Esophagus squamous epithelium (tissue), 5 donors: ENCODE data around the gene TNNC1. TPM values are rescaled to one million over a fixed set of nuclear protein-coding genes. Genes with fewer than 3 reads are reported as not detected.

Experiments
- DNase-seq: peaks from one replicate; lab custom pipeline; 2025; lab: John Stamatoyannopoulos, UW
- H3K27ac ChIP-seq, 4 donors: fragments of 200-600 bp; sonication (generic); one replicate each; pipeline ENCODE4 v1.5.1; 2016 to 2019; ENCODE audit warnings: mild to moderate bottlenecking in 1 of 4
- H3K27me3 ChIP-seq, 4 donors: fragments of 200-600 bp; sonication (generic); 1 replicate in 3 of 4; 2 replicates in 1 of 4; pipeline versions ENCODE4 v1.5.1 to v1.6.0; 2017 to 2021; ENCODE audit warnings: antibody characterized with exemption in 1 of 4
- H3K36me3 ChIP-seq, 3 donors: fragments of 200-600 bp; sonication (generic); one replicate each; pipeline ENCODE4 v1.5.1; 2016 to 2019
- H3K4me1 ChIP-seq, 3 donors: fragments of 200-600 bp; sonication (generic); one replicate each; pipeline ENCODE4 v1.5.1; 2017 to 2019
- H3K4me3 ChIP-seq, 4 donors: fragments of 200-600 bp; sonication (generic); 1 replicate in 3 of 4; 2 replicates in 1 of 4; pipeline ENCODE4 v1.5.1; 2016 to 2019; ENCODE audit warnings: mild to moderate bottlenecking in 2 of 4, moderate library complexity in 1 of 4
- H3K9me3 ChIP-seq, 3 donors: fragments of 200-600 bp; sonication (generic); one replicate each; pipeline ENCODE4 v1.5.1; 2016 to 2019
- CTCF ChIP-seq, 6 experiments: fragments of 450-650 bp in 4 of 6; fragments of 200-600 bp in 2 of 6; sonication (generic) in 2 of 6; IDR thresholded peaks; one replicate each; pipeline ENCODE4 v1.5.1; 2016 to 2019; ENCODE audit warnings: antibody characterized with exemption in 6 of 6, mild to moderate bottlenecking in 4 of 6, moderate library complexity in 4 of 6
- POLR2A ChIP-seq, 4 donors: fragments of 450-650 bp; IDR thresholded peaks; one replicate each; pipeline ENCODE4 v1.6.1; 2017; ENCODE audit warnings: antibody characterized with exemption in 4 of 4, mild to moderate bottlenecking in 4 of 4, moderate library complexity in 3 of 4
- WGBS, 2 donors: methylation state at CpG; one replicate each; pipeline ENCODE4 v1.1.5; 2018; 5-methylcytosine and 5-hydroxymethylcytosine counted together
- intact Hi-C: fragments of 100-400 bp; cut with DNase I; formaldehyde crosslinking; loops from one replicate; pipeline ENCODE4 v1.15.0; 2022
- total RNA-seq, 4 donors: library from RNA; depleted of rRNA; stranded (reverse); fragments of >200 nt; gene quantifications; one replicate each; pipeline ENCODE4 v1.1.0, GENCODE V29; 2016
- donor health status: DM: yes; HTN: yes; CAD: no.

Gene TNNC1
- total RNA-seq: 1 to 10 TPM in 1 of 4 donors, not detected in 3; 4.1 TPM

DNA sequence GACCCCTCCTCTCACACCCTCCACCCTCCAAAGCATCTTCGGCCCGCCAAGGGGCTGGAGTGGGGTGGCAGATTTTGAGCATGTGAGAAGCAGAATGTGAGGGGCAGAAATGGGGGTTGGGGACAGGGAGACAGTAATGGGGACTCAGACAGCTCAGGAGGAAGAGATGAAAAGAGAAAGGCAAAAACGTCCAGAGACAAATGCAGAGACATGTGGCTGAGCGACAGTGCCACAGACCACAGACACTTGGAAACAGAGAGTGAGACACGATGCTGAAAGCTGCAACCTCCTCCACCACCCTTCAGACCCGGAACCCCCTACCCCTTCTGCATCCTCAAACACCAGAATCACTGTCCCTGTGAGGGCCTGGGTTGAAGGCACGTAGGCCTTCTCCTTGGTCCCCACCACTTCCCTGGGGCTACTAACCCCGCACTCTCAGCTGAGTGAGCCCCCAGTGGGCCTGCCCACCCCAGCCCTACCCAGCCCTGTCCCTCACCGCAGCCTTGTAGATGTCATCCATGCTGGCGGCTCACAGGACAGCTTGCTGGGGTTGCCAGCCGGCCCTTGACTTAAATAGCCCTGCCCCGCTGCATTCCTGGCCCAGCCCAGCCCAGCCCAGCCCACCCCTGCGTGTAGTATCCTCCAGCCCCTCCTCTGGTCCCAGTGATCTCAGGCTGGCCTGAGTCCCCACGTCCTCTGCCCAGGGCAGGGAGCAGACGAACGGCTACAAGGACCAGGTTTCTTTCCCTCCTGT, at the start of gene TNNC1:
Gene TNNC1 (minus strand): TSS at position 546 of the 754 bp plus-strand sequence. CDS start 26 bp downstream, at position 520.
- TF ChIP-seq CTCF (IDR thresholded peaks at IDR 0.05): no peak
- TF ChIP-seq POLR2A (IDR thresholded peaks at IDR 0.05): no peak
- no peak for DNase-seq
- H3K27me3 ChIP-seq: no peaks in the 10 kb centered on the region
- no peaks in the 10 kb centered on the region for H3K9me3 ChIP-seq
- intact Hi-C loops: no loop called here
- H3K4me3 ChIP-seq: peak within 1 kb of the TSS; percentile 89 to 97 (median 94)
- peak within 1 kb of the TSS; percentile 90 to 95 (median 92) for H3K27ac ChIP-seq
- 73 to 83% methylated on average over 5 to 8 of the region's 16 CpGs for WGBS, 2 donors
- H3K4me1 ChIP-seq: peaks cover 27 to 49% (median 36%) of the 10 kb centered on the region in 3 donors
- peaks cover 3 to 14% (median 10%) of the 10 kb centered on the region in 3 donors for H3K36me3 ChIP-seq

DNA sequence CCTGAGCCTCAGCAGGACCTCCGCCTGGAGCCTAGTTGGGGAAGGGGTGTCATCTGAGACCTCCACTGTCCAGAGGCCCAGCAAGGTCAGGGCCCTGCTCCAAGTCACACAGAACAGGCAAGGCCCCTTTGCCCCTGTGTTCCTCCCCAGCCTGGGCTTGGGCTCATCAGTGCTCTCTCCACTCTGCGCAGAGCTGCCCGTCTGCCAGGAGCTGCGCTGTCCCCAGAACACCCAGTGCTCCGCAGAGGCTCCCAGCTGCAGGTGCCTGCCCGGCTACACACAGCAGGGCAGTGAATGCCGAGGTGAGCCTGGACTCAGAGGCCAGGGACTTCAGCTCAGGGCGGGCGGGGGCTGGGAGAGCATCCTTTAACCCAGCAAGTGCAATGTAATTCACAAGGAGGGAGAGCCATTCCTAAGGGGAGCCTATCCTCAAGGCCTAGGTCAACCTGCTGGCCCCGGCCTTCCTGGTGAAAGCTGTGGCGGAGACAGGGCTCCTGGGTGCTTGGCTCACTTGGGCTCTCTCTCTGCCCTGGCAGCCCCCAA, 49.0 kb upstream of the TNNC1 start:
- H3K27me3 ChIP-seq: no peaks in the 10 kb centered on the region
- no CpG with 5 or more reads among the region's 11 CpGs for WGBS, 2 donors
- TF ChIP-seq POLR2A (IDR thresholded peaks at IDR 0.05) (no peak), CTCF (IDR thresholded peaks at IDR 0.05) (no peak)
- H3K36me3 ChIP-seq: no peaks in the 10 kb centered on the region
- peaks cover 0 to 14% (median 0%) of the 10 kb centered on the region in 3 donors for H3K4me1 ChIP-seq
- no peak overlapping the region for H3K4me3 ChIP-seq
- intact Hi-C loops: no loop called here
- H3K9me3 ChIP-seq: no peaks in the 10 kb centered on the region
- no peak for DNase-seq
- H3K27ac ChIP-seq: no peak overlapping the region

- Histone ChIP-seq H3K9me3 (no peaks in the 10 kb centered on the region), H3K4me1 (peaks cover 0 to 20% (median 0%) of the 10 kb centered on the region in 3 donors), H3K27me3 (no peaks in the 10 kb centered on the region), H3K4me3 (no peak overlapping the region), H3K27ac (no peak overlapping the region), H3K36me3 (no peaks in the 10 kb centered on the region)
- intact Hi-C loops: no loop called here
- DNase-seq: no peak
- WGBS, 2 donors: 66 to 96% methylated on average over 3 of the region's 11 CpGs
- no peak for TF ChIP-seq POLR2A (IDR thresholded peaks at IDR 0.05)
- no peak for TF ChIP-seq CTCF (IDR thresholded peaks at IDR 0.05)
Observed at GRCh38 chr3:52502001-52502400, 48.2 kb upstream of the TNNC1 start.

GRCh38 chr3:52501046-52501445, 47.2 kb upstream of the TNNC1 start:
- DNase-seq: no peak
- H3K27me3 ChIP-seq: no peaks in the 10 kb centered on the region
- H3K9me3 ChIP-seq: no peaks in the 10 kb centered on the region
- intact Hi-C loops: no loop called here
- no peak overlapping the region for H3K4me3 ChIP-seq
- H3K36me3 ChIP-seq: no peaks in the 10 kb centered on the region
- 92% methylated on average over 2 of the region's 11 CpGs; no CpG with 5 or more reads in 1 of the 2 donors for WGBS, 2 donors
- peaks cover 0 to 30% (median 2%) of the 10 kb centered on the region in 3 donors for H3K4me1 ChIP-seq
- H3K27ac ChIP-seq: no peak overlapping the region
- no peak for TF ChIP-seq POLR2A (IDR thresholded peaks at IDR 0.05)
- TF ChIP-seq CTCF (IDR thresholded peaks at IDR 0.05): no peak
